NCI-H1436 treated with DMSO at 0.1 percent for 48 hours (cell line): ENCODE measurements around the gene ATP8A2.
"Not testable (repeated sequence)": the region's sequence is repeated elsewhere in the genome, so short reads cannot be mapped to it uniquely, and the experiment has no call there.

ENCODE experiments used
- DNase-seq: peaks from one replicate; lab custom pipeline; 2025; lab: John Stamatoyannopoulos, UW

Gene ATP8A2

DNA sequence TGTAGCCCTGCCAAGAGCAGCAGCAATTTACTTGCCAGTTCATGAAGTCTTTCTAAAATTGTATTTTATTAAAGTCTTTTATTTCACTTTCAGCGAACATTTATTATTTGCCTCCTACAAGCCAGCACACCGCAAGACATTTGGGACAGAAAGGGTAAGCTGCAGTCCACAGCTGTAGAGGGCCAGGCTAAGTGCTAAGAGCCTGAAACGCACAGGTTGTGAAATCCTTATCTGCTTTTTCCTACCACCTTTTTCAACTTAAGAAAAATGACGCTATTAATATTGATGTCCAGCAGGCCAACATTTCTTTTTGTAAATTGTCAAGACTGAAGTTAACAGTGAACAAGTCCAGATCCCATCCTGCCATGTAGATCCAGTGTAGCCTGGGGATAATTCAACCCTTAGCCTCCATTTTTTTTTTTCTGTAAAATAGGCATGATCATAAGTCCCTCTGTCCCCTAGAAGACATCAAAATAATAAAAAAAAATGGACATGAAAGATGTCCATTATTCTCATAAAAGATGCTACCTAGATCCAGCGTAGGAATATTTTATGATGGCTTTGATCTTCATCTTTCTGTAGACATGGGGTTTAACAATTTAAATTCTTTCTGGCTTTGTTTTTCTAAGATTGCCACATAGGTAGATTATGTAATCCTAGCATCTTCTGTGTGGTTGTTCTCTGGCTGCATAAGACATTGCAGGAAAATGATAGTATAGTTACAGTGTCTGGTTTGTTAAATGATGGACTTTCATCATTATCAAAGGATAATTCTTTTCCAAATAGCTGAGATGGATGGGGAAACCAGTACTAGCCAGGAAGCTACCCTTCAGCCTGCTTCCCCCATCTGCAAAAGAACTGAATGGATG, 551.7 kb downstream of the ATP8A2 start:
- no peak for DNase-seq

DNA sequence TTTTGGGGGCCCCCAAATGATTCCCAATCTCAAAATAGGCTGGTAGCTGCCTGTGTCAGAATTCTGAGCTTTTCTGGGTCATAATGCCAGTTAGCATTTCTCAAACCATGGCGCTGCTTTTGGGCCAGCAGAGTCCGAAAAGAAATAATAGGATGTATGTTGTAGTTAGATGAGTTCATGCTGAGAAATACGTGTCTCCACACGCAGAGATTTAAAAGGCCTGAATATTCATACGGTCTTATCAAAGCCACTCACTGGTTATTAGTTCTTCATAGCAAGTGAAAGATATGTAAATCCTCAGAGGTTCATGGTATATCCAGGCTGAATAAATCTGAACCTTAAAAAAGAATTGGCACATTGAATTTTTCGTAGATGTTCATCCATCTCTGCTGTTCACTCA, 555.6 kb downstream of the ATP8A2 start:
- DNase-seq, result no peak

DNA sequence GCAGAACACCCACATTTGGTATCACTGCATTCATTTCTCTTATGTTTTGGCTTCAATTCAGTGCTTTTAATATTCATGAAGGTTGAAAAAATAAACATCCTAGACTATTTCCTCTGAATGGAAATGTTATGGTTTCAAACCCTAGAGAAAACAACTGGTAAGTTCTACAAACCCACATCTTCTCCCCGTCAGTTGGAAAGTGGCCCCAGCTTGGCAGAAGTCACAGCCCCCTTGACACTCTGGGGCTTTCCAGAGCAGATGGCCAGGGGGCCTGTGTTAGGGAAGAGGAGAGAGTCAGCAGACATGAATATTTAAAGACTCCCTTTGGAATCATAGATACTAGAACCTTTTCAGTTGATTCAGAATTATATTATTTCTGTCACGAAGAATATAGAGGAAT, 556.2 kb downstream of the ATP8A2 start:
- no peak for DNase-seq

DNA sequence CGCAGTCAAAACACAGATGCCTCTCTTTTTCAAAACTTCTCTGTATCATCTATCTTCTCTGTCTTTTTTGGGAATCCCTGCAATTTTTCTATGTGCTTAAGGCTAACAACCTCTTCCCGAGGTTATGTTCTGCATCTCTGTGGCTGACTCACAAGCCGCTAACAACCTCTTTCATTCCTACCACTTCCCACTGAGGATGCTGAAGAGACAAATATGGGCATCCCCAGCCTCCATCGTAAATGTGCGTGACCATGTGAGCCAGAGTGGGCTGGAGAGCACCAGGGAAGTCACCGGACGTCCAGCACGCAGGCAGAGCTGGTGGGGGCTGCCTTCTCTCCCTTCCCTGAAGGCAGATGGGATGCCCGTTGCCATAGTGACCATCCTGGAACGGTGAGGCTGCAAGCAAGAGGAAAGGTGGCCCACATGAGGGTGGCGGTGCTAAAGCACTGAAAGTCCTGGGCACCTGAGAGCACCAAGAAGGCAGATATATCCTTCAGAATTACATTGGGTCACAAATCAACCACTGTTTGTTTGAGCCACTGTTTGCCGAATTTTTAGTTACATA, 557.2 kb downstream of the ATP8A2 start:
- no peak for DNase-seq

DNA sequence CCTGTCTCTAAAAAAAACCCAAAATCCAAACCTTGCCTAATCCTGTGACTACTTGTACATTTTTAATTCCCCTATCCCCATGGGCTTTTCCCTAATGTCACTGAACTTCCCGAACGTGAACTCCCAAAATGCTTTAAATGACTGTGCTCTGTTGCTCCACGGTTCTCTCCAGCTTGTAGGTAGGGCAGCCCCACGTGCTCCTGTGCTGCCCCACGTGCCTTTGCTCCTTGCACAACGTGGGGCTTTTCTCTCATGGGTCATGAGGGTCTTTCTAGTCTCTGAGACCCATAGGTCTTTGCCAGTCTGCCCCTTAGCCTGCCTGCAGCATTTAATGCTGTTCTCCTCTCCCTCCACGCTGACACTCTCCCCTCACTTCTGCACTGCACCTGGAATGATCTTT, 558.0 kb downstream of the ATP8A2 start:
- DNase-seq, result no peak

DNA sequence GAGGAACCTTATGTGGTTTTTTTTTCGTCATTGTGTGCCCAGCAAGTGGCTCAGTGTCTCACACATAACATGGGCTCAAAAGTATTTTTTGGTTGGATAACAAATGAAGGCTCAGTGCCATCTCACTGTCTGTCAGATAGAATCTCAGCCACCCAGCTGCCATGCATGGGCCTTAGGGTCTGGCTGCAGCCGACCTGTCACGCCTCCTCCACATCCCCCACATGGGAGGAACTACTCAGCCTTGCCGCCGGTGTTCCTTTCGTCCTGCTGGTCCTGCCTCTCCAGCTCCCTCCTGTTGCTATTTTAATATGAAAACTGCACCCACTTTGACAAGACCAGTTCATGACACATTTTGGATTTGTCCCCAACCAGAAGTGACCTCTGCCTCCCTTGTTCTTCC, 558.9 kb downstream of the ATP8A2 start:
- no peak for DNase-seq

DNA sequence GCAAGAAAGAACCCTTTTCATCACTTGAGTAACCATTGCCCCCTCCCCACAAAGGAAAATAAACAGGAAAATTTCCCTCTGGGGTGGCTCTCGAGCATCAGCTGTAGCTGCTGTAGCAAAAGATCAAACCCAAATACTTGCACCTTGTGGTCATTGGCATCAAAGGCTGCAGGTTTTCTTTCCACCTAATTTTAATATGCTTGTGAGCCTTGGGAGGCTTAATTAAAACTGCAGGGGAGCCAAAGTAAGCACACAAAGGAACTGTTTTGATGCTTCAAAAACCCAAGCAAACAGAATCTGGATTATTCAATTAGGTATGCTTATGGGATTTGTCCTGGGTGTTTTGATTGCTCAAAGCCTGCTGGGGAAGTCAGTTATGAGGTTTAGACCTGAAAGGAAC, 560.6 kb downstream of the ATP8A2 start:
- no peak for DNase-seq

DNA sequence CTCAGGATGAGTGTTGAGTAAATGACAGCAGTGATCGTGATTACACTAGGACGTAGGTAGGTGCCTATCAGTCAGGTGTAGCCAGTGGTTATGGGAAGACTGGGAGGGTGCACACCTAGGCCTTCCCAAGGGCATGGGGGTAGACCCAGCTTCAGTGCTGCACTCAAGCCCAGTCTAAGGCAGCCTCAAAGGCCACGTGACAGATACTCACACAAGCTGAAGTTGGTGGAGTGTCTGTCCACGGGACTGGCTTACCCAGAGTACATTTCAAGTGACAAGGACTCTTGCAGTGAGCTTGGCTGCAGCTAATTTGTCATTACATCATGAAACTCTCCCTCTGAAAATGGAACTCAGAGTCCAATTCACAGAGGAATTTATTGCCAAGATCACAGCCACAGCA, 561.7 kb downstream of the ATP8A2 start:
- no peak for DNase-seq

DNA sequence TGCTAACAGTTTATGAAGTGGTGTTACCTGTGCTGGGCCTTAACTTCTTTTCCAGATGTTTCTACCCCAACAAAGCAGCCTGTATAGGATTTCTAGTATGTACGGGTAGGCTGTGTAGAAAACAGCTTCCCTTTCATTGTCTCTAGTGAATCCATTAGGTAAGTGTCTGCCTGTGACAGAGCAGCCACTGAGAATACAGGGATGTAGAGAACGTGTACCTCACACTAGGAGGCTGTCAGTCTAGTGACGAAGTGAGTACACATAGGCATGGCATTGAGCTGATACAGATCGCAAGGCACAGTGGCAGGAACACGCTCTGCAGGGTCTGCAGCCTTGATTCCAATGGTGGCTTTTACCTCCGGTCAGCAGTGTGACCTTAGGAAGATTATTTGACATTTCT, 562.4 kb downstream of the ATP8A2 start:
- no peak for DNase-seq

DNA sequence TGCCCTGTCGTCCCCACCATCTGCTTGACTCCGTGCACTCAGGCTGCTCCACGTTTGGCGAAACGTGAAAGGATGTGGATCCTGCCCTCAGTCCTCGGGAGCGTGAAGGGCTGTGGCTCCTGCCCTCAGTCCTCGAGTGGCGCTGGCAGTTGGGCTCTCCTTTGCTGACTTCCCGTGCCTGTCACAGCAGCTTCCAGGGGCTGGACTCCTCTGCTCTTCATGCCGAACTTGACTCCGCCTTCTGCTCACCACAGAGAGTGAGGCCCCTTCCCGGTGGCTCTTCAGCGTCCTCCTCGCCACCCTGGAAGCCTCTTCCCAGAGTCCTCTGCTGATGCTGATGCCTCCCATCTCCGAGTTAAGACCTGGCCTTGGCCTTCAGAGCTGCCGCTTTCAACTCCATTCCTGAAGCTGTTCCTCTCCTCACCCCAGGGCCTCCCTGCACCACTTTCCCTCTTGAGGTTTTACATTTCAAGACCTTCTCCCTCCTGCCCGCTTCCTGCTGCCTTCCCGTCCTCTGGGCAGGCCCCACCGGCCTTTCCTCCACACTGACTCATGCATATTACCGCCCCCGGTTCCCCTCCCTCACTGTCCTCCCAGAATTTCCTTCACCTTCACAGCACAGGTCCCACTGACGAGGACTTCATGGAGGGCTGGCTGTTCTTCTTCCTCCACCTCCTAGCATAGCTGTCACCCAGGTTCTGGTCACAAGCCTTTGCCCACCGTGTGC, 568.4 kb downstream of the ATP8A2 start:
- DNase-seq, result no peak

DNA sequence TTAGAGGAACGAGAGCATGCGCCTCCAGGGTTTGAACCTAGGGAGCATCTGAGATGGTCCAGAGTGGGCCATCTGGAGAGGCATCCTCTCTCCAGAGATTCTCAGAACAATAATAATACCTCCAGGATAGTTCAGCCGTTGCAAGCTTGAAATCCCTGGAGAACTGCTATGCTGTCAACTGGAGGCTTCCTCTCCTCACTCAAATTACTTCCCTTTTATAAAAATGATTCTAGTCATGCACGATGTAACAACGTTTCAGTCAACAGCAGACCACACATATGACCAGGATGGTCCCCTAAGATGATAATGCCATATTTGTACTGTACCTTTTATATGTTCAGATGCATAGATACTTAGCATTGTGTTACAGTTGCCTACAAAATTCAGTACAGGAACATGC, 571.3 kb downstream of the ATP8A2 start:
- no peak for DNase-seq

DNA sequence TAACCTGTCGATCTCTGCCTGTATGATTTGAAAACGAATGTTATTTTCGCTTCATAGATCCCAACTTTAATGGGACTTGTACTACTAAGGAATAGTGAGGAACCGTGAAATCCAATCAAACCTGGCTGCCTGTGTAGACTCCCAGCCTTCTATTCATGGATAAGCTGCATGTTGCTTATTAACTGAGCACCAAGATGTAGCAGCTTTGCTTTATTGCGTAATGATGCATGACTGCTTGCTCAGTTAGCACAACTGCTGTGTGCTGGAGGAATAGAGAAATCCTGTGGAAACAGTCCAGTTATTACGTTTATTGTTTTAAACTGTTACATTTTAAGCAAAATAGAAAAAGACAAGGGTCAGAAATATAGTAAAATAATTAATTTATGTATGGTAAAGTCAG, 571.9 kb downstream of the ATP8A2 start:
- no peak for DNase-seq

DNA sequence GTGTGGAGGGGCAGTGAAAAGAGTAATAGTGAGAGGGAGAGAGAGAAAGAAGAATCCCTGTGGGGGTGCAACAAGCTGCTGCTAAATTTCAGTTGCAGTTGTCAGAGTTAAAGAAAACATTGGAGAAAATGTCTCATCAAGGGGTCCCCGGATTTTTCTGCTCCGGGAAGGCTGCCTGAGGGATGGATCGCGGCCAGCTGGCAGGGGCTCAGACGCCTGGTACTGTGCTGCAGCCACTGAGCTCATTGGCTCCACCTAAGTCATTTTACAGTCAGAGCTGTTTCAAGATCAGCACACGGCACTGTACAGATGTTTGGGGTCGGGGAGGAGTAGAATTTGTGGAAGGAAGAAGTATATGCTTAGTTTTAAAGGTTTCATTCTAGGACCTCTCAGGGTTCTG, 573.8 kb downstream of the ATP8A2 start:
- no peak for DNase-seq

DNA sequence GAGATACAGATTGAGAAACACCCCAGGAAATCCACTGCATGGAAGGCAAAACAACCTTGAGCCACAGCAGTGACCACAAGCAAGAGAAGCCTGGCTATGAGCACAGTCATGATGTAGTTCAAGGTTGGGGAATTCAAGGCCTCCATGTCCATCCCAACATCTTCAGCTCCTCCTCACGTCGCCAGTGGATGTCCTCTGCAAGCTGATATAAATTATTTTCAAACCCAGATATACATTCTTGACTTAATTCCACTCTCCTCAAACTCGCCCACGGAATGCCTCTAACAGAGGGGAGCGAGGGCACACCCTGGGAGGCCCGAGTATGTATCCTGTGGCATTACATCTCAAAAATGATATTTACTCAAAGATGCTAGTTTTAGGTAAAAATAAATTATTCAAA, 574.5 kb downstream of the ATP8A2 start:
- DNase-seq, result no peak

DNA sequence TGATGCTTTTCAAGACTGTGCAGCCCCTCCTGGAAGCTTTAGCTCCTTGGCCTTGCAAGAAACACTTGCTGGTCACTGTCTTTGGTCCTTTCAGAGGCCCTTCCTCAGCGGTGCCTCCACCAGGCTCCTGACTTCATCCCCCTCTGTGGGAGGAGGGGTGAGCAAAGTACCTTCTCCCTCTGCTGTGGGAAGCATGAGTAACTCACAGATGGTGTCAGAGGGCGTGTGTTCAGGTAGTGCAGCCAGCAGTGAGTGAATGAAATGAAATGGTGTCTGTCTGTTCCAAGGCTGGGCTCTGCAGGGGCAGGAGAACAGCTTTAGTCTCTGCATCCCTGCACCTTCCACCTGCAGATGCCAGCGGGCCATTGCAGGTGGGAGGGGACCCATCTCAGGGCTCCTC, 577.1 kb downstream of the ATP8A2 start:
- DNase-seq, result no peak

DNA sequence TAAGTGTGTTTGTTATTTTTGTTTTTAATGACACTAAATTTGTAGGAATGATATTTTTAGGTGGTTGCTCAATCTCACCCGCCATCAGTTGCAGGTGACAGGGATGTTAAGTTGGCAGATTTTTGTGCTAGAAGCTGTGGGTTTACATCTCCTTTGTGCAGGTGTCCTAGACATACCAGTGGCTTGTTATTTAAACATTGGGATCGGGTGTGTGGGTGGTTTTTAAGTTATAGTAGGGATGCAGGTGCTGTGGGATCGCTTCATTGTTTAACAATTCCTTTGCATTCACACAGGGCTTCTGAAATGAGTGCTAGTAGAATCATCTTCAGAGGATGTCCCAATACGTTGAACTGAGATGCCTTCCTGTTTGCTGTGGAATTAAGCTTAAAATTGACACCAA, 580.1 kb downstream of the ATP8A2 start:
- no peak for DNase-seq

DNA sequence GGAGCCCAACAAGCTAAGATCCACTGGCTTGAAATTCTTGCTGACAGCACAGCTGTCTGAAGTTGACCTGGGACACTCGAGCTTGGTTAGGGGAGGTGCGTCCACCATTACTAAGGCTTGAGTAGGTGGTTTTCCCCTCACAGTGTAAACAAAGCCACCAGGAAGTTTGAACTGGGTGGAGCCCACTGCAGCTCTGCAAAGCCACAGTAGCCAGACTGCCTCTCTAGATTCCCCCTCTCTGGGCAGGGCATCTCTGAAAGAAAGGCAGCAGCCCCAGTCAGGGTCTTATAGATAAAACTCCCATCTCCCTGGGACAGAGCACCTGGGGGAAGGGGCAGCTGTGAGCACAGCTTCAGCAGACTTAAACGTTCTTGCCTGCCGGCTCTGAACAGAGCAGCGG, 582.3 kb downstream of the ATP8A2 start:
- not testable (repeated sequence) for DNase-seq

DNA sequence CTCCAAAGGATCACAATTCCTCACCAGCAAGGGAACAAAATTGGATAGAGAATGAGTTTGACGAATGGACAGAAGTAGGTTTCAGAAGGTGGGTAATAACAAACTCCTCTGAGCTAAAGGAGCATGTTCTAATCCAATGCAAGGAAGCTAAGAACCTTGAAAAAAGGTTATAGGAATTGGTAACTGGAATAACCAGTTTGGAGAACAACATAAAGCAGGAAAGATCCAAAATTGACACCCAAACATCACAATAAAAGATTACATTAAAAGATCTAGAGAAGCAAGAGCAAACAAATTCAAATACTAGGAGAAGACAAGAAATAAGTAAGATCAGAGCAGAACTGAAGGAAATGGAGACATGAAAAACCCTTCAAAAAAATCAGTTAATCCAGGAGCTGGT, 583.2 kb downstream of the ATP8A2 start:
- not testable (repeated sequence) for DNase-seq

DNA sequence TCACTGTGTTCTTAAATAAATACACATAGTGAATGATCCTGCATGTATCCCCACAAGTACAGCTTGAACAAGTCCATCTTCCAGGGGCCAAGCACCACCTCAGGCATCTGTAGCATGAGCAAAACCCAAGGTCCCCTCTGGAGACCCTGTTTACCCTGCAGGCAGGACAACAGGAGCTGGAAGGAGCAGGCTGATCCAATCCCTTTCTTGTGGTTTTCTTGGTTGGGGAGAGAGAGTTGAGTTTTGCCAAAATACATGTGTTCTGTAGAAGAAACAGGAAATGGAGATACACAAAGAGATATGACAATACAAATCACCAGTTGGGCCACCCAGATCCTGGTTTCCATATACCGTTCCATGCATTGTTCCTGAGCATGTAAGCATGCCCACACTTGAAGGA, 587.2 kb downstream of the ATP8A2 start:
- DNase-seq, result no peak

DNA sequence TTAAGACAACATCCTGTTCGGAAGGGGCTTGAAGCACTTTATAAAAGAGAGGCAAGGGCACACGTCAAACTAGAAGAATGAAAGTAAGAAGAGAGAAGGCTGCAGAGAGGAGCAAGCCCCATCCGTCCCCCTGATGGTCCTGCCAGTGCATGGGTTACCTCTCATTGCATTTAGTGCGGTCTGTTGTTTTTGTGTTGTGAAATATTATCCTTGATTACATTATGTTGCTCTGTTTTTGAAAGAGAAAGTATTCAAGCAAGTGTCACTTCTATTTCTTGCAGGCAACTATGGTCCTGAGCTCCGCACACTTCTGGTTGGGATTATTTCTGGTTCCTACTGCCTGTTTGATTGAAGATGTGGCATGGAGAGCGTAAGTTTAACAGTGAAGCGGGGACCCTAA, 589.5 kb downstream of the ATP8A2 start:
- DNase-seq, result no peak

DNA sequence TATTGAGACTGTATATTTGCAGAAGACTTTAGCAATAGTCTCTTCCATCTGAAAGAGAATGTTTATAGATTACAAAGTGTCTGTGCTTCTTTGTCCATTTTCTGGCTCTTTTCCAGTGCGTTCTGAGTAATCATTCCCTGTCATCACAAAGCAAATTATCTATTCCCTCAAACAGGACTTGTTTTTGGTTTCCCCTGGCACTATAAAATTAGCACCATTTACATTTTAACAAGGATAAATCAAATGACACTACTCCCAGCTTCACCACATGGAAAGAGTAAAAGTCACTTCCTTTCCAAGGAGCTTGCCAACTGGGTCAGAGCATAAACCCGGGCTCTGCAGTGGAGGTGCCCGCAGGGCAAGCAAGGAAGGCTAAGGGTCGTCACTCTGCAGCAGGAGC, 591.9 kb downstream of the ATP8A2 start:
- DNase-seq, result no peak

DNA sequence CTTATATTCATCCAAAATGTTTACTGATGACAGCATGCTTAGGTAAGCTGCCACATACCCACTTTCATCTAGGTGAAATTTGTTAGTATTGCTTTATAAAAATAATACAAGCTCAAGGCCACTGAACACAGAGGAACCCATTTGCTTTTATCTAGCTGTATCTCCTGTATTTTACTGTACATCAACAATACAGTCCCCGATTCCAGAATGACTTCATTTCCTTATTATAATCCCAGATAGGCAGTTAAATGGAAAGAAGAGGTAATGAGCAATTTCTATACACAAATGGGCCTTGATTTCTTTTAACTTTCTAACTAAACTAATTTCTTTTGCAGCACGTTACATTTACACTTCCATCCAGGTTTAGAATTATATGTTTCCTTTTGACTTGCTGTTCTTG, 593.8 kb downstream of the ATP8A2 start:
- no peak for DNase-seq

DNA sequence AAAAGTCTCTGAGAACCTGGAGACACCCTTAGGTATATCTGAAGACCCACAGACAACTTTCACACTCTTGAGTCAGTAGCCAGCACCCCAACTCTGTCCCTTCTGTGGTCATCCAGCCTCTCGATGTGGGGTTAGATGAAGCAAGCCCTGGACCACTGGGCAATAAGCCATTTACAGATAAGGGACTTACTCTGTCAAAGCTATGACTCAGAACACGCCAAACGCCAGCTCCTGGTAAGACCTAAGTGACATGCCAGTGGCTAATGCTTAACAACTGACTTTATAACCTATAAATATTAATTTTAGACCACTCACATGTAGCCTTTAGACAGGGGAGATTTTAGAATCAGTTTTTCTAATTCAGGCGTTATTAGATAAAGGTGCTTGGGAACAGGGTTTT, 594.3 kb downstream of the ATP8A2 start:
- DNase-seq, result no peak
